Dermis blood vessel endothelial cell (primary cell): ENCODE data around the gene FGF12. TPM values are rescaled to one million over a fixed set of nuclear protein-coding genes. Genes with fewer than 3 reads are reported as not detected.
A peak's percentile ranks its signal among the peaks of the same experiment; 100 is the strongest.

Experiments used
- DNase-seq: peaks from one replicate; pipeline ENCODE4 v3.0.0; 2010
- total RNA-seq: library from RNA; depleted of rRNA; stranded (reverse); fragments of >200 nt; gene quantifications from 2 replicates; pipeline ENCODE4 v1.2.3, GENCODE V29; 2014

FGF12 gene
- total RNA-seq, 1 donor from 2014 or later, result 1.2 TPM

- DNase-seq, result no peak
Measured at GRCh38 chr3:192258721-192259120, 468.6 kb downstream of the FGF12 start.

DNA sequence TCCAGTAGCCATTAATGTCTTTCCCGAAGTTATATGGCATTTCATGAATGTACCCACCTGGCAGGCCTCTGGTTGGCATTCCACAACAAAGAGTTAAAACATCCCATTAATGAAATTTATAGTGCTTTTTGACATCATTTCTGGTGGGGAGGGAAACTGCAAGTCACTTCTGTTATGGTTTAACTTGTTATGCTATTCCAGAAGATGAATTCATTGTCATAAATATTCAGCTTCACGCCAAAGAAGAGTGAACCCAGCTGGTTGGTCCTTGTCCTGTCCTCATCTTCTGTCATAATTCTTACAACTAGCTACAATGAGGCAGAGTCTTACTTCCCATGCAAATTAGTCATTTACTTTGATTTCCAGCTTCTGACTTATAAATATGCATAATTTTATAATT, 471.5 kb downstream of the FGF12 start:
- no peak for DNase-seq

GRCh38 chr3:192253138-192253887, 474.0 kb downstream of the FGF12 start:
- no peak for DNase-seq

GRCh38 chr3:192249516-192249915, 477.8 kb downstream of the FGF12 start:
- no peak for DNase-seq

- DNase-seq, result no peak
Measured at GRCh38 chr3:192246847-192247559, 480.3 kb downstream of the FGF12 start.

DNA sequence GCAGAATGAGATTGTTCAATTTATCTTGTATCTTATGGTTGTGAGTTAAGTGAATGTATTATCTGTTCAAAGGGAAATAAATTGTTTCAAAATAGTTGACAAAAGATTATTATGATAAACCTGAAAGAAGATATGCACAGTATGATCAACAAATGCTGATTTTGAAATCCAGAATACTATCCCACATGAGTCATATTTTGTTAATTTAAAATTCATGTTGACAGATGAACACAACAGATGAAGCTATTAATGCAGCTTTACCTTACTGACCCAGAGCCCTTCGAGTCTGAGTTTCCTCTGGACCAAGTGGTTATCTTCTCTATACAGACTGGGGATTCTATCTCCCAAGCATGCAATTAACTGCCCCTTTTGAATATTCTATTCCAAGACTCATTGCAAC, 482.8 kb downstream of the FGF12 start:
- no peak for DNase-seq

- no peak for DNase-seq
Measured at GRCh38 chr3:192239956-192240355, 487.4 kb downstream of the FGF12 start.

DNA sequence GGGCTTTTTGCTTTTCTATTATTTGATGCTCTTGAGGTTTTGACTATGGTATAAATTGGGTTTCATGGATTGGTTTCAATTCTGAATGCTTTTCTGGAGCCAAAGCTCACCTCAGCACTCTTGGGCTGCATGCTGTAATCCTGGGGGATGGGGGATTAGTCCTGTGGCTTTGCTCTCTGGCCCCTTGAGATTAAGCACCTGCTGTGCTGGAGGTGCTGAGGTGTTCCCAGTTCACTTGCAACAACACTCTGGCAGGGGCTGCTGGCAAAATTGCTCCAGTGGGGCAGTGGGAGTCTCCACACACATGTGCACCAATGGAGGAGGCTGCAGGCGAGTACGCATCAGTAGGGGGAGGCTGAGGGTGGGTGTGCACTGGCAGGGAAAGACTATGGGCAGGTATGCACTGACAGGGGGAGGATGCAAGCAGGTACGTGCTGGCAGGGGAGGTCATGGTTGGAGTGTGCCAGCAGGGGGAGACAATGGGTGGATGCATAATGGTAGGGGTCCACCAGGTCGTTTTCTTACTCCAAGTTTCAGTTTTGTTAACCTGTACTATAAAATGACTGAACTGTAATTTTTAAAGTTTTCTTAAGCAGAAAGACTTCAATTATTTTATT, 489.2 kb downstream of the FGF12 start:
- DNase-seq, result no peak

GRCh38 chr3:192229866-192230265, 497.5 kb downstream of the FGF12 start:
- DNase-seq, result no peak

GRCh38 chr3:192224634-192225155, 502.6 kb downstream of the FGF12 start:
- no peak for DNase-seq

DNA sequence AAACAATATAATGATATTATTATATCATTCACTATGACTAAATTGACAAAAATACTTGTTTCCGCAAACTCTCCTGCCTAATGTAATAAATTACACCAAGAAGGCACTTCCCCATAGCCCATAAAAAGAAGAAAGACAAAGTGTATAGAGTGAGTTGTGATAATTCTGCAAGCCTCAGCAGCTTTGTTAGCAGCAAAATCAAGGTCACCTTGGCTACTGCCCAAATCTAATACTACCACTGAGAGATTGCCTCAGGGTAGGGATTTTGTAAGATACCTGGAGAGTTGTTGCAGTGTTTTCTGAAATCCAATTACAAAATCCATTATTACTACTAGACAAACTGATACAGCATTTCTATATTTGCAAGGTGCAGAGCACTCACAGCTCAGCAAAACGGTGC, 503.5 kb downstream of the FGF12 start:
- DNase-seq, result no peak

DNA sequence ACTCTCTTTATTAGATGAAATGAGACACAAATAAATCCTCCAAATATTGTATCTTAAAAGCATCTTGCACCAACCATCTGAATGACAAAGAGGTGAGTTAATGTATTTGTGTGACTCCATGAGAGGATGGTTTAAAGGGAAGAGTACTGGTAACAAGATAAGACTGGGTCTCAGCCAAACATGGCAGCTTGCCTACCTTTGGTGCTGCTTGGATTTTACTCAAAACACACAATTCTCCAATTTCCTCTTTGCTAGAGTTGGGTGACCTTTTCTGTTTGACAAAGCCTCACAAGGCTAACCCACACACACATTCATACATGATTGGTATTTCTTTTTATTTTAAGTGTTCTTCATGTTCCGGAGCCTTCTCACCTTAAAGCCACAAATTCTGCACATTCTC, 506.4 kb downstream of the FGF12 start:
- DNase-seq, result no peak

DNA sequence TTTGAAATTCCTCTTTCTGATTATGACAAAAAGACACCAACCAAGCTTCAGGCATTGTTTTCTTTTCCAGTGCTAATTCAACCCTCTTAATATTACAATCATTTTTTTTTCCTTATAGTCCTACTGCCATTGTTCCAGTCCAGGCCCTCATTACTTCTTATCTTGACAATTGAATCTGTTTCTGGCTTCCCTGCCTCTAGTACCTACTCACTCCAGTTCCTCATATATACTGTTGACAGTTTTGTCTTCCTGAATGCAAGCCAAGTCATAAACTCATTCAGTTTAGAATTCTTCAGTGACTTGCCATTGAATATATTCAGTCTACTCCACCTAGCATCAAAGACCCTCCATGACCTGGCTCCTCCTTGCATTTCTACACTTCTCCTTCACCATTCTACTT, 507.4 kb downstream of the FGF12 start:
- no peak for DNase-seq

- no peak for DNase-seq
Measured at GRCh38 chr3:192216067-192216466, 511.3 kb downstream of the FGF12 start.

- DNase-seq, result no peak
Measured at GRCh38 chr3:192212979-192213378, 514.4 kb downstream of the FGF12 start.

- peak; percentile 15 for DNase-seq
Measured at GRCh38 chr3:192212335-192212734, 515.0 kb downstream of the FGF12 start.

GRCh38 chr3:192207651-192208050, 519.7 kb downstream of the FGF12 start:
- no peak for DNase-seq

GRCh38 chr3:192207239-192207638, 520.1 kb downstream of the FGF12 start:
- DNase-seq, result no peak

- DNase-seq, result no peak
Measured at GRCh38 chr3:192194085-192194484, 533.3 kb downstream of the FGF12 start.

DNA sequence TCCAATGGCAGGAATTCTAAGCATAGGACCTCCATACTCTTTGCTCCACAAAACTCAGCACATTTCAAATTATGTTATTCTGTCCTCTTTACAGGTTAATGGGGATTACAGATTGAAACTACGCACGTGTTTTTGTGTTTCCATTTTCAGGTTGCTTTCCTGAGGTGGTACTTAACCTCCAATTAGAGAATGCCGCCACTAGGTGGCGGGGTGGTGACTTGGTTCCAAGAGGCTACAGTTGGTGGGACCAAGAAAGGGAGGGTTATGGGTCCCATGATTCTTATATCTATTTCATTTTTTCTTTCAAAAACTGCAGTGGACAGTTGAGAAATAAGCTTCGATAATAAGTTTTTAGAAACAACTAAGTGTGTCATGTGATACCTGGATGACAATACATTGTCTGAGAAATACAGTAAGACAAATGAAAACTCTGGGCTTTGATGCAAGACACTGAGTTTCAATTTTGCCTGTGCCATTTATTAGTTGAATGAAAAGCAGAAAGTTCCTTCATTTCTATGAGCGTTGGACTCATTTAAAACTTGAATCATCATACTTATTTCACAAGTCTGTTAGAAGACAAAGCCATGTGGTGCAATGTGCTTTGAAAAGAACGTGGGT, 539.0 kb downstream of the FGF12 start:
- DNase-seq, result peak; percentile 58

GRCh38 chr3:192187485-192188051, 539.8 kb downstream of the FGF12 start:
- DNase-seq, result peak; percentile 17

GRCh38 chr3:192186498-192186897, 540.8 kb downstream of the FGF12 start:
- peak; percentile 27 for DNase-seq

- peak; percentile 3 for DNase-seq
Measured at GRCh38 chr3:192186045-192186444, 541.3 kb downstream of the FGF12 start.
